ENCODE results near the gene ISOC2. TPM values are rescaled to one million over a fixed set of nuclear protein-coding genes. Genes with fewer than 3 reads are reported as not detected.

ISOC2 gene
- total and polyA plus RNA-seq, 12 donors = 42.5 to 117 (median 50.0) TPM

DNA sequence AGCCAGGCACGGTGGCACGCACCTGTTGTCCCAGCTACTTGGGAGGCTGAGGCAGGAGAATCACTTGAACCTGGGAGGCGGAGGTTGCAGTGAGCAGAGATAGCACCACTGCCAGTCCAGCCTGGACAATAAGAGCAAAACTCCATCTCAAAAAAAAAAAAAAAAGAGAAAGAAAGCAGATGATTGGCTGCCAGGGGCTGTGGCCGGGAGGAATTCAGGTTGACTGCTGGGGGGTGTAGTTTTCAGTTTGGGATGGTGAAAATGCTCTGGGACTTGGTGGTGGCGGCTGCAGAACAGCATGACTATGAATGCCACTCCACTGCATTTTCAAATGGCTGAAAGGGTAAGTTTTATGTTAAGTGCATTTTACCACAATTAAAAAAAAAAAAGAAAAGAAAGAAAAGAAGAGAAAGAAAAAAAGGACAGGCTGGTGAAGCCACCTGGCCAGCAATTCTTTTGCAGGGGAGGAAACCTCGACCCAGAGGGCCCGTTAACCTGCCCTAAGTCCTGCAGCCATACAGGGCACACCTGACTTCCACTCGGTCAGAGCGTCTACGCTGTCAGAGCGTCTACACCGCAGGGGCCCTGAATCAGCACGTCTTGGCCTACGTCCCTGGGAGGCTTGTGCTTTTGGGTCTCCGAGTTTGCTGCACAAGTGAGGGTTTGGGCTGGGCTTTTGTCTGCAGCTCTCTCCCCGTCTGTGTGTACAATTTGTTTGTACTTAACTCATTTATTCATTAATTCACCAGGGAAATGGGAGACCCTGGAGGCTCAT is 3.6 kb downstream of the ISOC2 start:
- TF ChIP-seq, protein P1, sequence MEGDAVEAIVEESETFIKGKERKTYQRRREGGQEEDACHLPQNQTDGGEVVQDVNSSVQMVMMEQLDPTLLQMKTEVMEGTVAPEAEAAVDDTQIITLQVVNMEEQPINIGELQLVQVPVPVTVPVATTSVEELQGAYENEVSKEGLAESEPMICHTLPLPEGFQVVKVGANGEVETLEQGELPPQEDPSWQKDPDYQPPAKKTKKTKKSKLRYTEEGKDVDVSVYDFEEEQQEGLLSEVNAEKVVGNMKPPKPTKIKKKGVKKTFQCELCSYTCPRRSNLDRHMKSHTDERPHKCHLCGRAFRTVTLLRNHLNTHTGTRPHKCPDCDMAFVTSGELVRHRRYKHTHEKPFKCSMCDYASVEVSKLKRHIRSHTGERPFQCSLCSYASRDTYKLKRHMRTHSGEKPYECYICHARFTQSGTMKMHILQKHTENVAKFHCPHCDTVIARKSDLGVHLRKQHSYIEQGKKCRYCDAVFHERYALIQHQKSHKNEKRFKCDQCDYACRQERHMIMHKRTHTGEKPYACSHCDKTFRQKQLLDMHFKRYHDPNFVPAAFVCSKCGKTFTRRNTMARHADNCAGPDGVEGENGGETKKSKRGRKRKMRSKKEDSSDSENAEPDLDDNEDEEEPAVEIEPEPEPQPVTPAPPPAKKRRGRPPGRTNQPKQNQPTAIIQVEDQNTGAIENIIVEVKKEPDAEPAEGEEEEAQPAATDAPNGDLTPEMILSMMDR (IDR thresholded peaks at IDR 0.05) = no peak
- H3K4me1 ChIP-seq = peaks cover 0 to 29% (median 17%) of the 10 kb centered on the region in 9 donors
- WGBS, 2 donors = 80 to 85% methylated on average over 16 of the region's 16 CpGs
- peaks cover 0 to 19% (median 0%) of the 10 kb centered on the region in 9 donors for H3K36me3 ChIP-seq
- ATAC-seq (no peak), DNase-seq (no peak)
- intact Hi-C loops (cut with DNase I) = loop anchor here in 1 of 10 donors (10.0 kb wide), 1 partner anchor 323 kb away; no protein-coding TSS in a partner anchor
- H3K27ac ChIP-seq = no peak overlapping the region
- H3K9me3 ChIP-seq = no peaks in the 10 kb centered on the region
- H3K27me3 ChIP-seq = peaks cover 0 to 6% (median 2%) of the 10 kb centered on the region in 7 donors
- H3K4me3 ChIP-seq = no peak overlapping the region

DNA sequence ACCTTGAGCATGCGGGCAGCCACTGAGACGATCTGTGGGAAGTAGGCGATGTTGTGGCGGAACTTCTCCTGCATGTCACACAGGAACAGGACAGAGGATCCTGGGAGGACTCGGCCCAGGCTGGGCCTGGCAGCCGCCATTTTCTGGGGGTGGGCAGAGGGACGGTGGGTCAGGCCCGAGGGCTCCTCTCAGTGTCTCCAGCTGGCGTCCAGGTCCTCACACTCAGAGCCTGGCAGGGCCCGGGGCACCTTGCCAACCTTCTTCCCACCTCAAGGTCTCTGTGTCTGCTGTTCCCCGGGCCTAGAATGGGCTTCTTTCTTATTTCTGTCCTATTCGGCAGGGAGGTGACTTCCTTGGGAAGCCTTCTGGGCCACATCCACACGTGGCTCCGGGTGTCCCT is 5.1 kb downstream of the ISOC2 start:
- intact Hi-C loops (cut with DNase I) = loop anchor here in 1 of 10 donors (10.0 kb wide), 1 partner anchor 322 kb away; no protein-coding TSS in a partner anchor
- no peaks in the 10 kb centered on the region for H3K9me3 ChIP-seq
- TF ChIP-seq, protein P1 (IDR thresholded peaks at IDR 0.05) = no peak
- H3K27ac ChIP-seq = no peak overlapping the region
- H3K4me3 ChIP-seq = no peak overlapping the region
- ATAC-seq (no peak), DNase-seq (no peak)
- peaks cover 0 to 19% (median 0%) of the 10 kb centered on the region in 9 donors for H3K36me3 ChIP-seq
- H3K27me3 ChIP-seq = peaks cover 12 to 21% (median 17%) of the 10 kb centered on the region in 7 donors
- WGBS, 2 donors = 90 to 91% methylated on average over 11 to 14 of the region's 14 CpGs
- H3K4me1 ChIP-seq = peaks cover 7 to 32% (median 27%) of the 10 kb centered on the region in 9 donors

DNA sequence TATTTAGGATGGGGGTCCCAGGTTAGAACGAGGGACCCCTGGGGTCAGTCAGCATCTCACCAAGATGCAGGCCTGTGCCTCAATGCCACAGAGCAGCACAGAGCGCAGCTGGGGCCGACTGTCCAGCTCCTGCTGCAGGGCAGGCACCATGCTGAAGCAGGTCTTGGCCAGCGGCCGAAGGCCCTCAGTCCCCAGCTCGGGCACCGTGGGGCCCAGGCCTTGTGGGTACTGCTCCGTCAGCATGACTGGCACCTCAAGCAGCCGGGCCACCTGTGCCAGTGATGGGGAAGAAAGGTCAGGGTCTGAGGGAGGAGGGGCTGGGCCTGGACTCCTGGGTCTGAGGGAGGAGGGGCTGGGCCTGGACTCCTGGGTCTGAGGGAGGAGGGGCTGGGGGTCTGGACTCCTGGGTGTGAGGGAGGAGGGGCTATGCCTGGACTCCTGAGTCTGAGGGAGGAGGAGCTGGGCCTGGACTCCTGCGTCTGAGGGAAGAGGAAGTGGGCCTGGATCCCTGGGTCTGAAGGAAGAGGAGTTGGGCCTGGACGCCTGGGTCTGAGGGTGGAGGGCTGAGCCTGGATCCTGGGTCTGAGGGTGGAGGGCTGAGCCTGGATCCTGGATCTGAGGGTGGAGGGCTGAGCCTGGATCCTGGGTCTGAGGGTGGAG is 5.7 kb downstream of the ISOC2 start:
- Histone ChIP-seq H3K9me3 (no peaks in the 10 kb centered on the region), H3K4me3 (no peak overlapping the region), H3K27me3 (peaks cover 12 to 27% (median 23%) of the 10 kb centered on the region in 7 donors), H3K36me3 (peaks cover 0 to 19% (median 0%) of the 10 kb centered on the region in 9 donors), H3K4me1 (peaks cover 8 to 28% (median 21%) of the 10 kb centered on the region in 9 donors), H3K27ac (no peak overlapping the region)
- DNase-seq (no peak), ATAC-seq (no peak)
- TF ChIP-seq, protein P1 (IDR thresholded peaks at IDR 0.05) = no peak
- 91 to 92% methylated on average over 11 of the region's 11 CpGs for WGBS, 2 donors
- intact Hi-C loops (cut with DNase I) = loop anchor here in 1 of 10 donors (10.0 kb wide), 1 partner anchor 321 kb away; no protein-coding TSS in a partner anchor

DNA sequence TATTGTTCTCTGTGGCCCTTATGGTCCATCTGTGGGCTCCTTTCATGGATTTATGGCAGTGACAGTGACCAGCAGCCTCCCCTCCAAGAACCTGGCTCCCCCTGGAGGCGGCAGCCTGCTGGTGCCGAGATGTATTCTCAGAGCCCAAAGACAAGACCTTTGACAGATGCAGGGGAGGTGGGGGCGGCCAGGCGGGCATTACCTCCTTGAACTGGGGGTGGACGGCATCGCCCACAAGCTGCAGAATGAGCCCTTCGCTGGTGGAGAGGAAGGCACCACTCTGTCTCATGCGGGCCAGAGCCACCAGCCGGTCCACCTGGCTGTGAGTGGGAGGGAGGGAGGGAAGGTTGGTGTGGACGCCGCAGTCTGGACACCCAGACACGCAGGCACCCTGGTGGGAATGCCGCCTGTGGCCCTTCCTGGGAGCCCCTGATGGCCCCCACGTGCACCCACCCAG is 6.6 kb downstream of the ISOC2 start:
- Histone ChIP-seq H3K9me3 (no peaks in the 10 kb centered on the region), H3K4me1 (peaks cover 7 to 19% (median 12%) of the 10 kb centered on the region in 9 donors), H3K27ac (no peak overlapping the region), H3K27me3 (peaks cover 13 to 29% (median 23%) of the 10 kb centered on the region in 7 donors), H3K4me3 (no peak overlapping the region), H3K36me3 (peaks cover 0 to 19% (median 0%) of the 10 kb centered on the region in 9 donors)
- DNase-seq (peak in 1 of 2 donors; percentile 43), ATAC-seq (peak in 1 of 8 donors; percentile 36)
- TF ChIP-seq, protein P1 (IDR thresholded peaks at IDR 0.05) = peak in 8 of 9 donors; percentile 25 to 60 (median 52)
- 77 to 78% methylated on average over 14 of the region's 14 CpGs for WGBS, 2 donors
- intact Hi-C loops (cut with DNase I) = loop anchor here in 1 of 10 donors (10.0 kb wide), 1 partner anchor 320 kb away; no protein-coding TSS in a partner anchor
